H1 (cell line): ENCODE data around the gene CLIC3. TPM values are rescaled to one million over a fixed set of nuclear protein-coding genes. Genes with fewer than 3 reads are reported as not detected.

Experiments
- ASH2L ChIP-seq: fragments of 200-600, 300-600 bp; sonication (generic); IDR thresholded peaks from one replicate; pipeline ENCODE4 v1.7.1; 2017; ENCODE audit warnings: low read length
- JUN ChIP-seq: IDR thresholded peaks from 2 replicates; pipeline ENCODE4 v1.6.1; 2011; ENCODE audit warnings: low read depth, mild to moderate bottlenecking, improper control_type of control experiment, low read length
- PHF8 ChIP-seq: fragments of 200-600 bp; sonication (generic); conservative IDR thresholded peaks from 2 replicates; pipeline ENCODE4 v1.7.1; 2012; ENCODE audit warnings: low read depth, mild to moderate bottlenecking, inconsistent platforms, low read length, moderate library complexity
- RFX5 ChIP-seq: IDR thresholded peaks from 2 replicates; pipeline ENCODE4 v1.6.1; 2011; ENCODE audit warnings: low read depth, low read length, improper control_type of control experiment, borderline replicate concordance
- SIRT6 ChIP-seq: IDR thresholded peaks from one replicate; pipeline ENCODE4 v1.7.1; 2012; ENCODE audit warnings: low read length, inconsistent platforms
- SP1 ChIP-seq: IDR thresholded peaks from 2 replicates; pipeline ENCODE4 v1.6.1; 2011; ENCODE audit warnings: low read depth, low read length
- SRF ChIP-seq: IDR thresholded peaks from 2 replicates; pipeline ENCODE4 v1.6.1; 2011; ENCODE audit warnings: mild to moderate bottlenecking, low read depth, low read length, moderate library complexity
- TAF7 ChIP-seq: optimal IDR thresholded peaks from 2 replicates; pipeline ENCODE3; 2011; ENCODE audit warnings: low read depth, mild to moderate bottlenecking, inconsistent platforms, low read length, moderate library complexity, borderline replicate concordance
- polyA plus RNA-seq, 7 experiments: library from polyadenylated mRNA; depleted of rRNA in 3 of 7; stranded (reverse) in 5 of 7; unstranded in 2 of 7; fragments of >200 nt in 5 of 7; fragments of 200-250 nt in 2 of 7; gene quantifications; 1 replicate in 5 of 7; 2 replicates in 1 of 7; 4 replicates in 1 of 7; pipeline versions ENCODE4 v1.2.1 to v1.2.3, GENCODE V29; 2011 to 2013; ENCODE audit warnings: missing spikeins in 2 of 7, mixed read lengths in 2 of 7
- total RNA-seq: library from RNA; stranded (reverse); fragmentation: NEBNext Ultra II Directional; extraction: Animal tissue kit (Norgen Biotek cat#: 25700); gene quantifications from 2 replicates; pipeline ENCODE4 v1.2.1, GENCODE V29; 2021
- TF ChIP-seq, protein P1 (sequence below): fragments of 300-600 bp; sonication (generic); IDR thresholded peaks from 2 replicates; pipeline ENCODE4 v1.7.1; 2012; ENCODE audit warnings: low read length, moderate library complexity, mild to moderate bottlenecking, inconsistent platforms; ENCODE audit not compliant: insufficient replicate concordance
- TF ChIP-seq, protein P2 (sequence below): IDR thresholded peaks from 2 replicates; pipeline ENCODE4 v1.6.1; 2011; ENCODE audit warnings: low read depth, mild to moderate bottlenecking, low read length; ENCODE audit not compliant: insufficient read depth

Gene CLIC3
- total and polyA plus RNA-seq, 2 of the 8 experiments (the other 6 are each of a cell fraction or from before 2014, with no cell fraction given) = 0.12 TPM; not detected in 1

DNA sequence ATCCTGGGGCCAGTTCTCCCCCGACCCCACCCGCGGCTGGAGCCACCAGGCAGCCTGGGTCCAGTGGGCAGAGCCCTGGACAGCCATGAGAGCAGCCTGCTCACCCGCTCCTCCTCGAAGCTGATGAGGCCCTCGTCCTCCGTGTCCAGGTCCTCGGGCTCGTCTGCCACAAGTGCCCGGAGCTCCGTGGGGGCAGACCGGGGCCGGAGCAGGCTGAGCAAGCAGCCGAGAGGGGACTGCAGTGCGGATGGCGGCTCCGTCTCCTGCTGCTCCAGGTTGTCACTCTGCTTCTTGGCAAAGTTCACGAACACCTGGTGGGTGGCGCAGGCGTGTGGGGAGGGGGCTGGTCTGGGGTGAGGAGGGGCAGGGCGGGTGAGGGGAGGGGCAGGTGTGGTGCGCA lies 11.9 kb upstream of the CLIC3 start (continued):
- TF ChIP-seq, protein P1, sequence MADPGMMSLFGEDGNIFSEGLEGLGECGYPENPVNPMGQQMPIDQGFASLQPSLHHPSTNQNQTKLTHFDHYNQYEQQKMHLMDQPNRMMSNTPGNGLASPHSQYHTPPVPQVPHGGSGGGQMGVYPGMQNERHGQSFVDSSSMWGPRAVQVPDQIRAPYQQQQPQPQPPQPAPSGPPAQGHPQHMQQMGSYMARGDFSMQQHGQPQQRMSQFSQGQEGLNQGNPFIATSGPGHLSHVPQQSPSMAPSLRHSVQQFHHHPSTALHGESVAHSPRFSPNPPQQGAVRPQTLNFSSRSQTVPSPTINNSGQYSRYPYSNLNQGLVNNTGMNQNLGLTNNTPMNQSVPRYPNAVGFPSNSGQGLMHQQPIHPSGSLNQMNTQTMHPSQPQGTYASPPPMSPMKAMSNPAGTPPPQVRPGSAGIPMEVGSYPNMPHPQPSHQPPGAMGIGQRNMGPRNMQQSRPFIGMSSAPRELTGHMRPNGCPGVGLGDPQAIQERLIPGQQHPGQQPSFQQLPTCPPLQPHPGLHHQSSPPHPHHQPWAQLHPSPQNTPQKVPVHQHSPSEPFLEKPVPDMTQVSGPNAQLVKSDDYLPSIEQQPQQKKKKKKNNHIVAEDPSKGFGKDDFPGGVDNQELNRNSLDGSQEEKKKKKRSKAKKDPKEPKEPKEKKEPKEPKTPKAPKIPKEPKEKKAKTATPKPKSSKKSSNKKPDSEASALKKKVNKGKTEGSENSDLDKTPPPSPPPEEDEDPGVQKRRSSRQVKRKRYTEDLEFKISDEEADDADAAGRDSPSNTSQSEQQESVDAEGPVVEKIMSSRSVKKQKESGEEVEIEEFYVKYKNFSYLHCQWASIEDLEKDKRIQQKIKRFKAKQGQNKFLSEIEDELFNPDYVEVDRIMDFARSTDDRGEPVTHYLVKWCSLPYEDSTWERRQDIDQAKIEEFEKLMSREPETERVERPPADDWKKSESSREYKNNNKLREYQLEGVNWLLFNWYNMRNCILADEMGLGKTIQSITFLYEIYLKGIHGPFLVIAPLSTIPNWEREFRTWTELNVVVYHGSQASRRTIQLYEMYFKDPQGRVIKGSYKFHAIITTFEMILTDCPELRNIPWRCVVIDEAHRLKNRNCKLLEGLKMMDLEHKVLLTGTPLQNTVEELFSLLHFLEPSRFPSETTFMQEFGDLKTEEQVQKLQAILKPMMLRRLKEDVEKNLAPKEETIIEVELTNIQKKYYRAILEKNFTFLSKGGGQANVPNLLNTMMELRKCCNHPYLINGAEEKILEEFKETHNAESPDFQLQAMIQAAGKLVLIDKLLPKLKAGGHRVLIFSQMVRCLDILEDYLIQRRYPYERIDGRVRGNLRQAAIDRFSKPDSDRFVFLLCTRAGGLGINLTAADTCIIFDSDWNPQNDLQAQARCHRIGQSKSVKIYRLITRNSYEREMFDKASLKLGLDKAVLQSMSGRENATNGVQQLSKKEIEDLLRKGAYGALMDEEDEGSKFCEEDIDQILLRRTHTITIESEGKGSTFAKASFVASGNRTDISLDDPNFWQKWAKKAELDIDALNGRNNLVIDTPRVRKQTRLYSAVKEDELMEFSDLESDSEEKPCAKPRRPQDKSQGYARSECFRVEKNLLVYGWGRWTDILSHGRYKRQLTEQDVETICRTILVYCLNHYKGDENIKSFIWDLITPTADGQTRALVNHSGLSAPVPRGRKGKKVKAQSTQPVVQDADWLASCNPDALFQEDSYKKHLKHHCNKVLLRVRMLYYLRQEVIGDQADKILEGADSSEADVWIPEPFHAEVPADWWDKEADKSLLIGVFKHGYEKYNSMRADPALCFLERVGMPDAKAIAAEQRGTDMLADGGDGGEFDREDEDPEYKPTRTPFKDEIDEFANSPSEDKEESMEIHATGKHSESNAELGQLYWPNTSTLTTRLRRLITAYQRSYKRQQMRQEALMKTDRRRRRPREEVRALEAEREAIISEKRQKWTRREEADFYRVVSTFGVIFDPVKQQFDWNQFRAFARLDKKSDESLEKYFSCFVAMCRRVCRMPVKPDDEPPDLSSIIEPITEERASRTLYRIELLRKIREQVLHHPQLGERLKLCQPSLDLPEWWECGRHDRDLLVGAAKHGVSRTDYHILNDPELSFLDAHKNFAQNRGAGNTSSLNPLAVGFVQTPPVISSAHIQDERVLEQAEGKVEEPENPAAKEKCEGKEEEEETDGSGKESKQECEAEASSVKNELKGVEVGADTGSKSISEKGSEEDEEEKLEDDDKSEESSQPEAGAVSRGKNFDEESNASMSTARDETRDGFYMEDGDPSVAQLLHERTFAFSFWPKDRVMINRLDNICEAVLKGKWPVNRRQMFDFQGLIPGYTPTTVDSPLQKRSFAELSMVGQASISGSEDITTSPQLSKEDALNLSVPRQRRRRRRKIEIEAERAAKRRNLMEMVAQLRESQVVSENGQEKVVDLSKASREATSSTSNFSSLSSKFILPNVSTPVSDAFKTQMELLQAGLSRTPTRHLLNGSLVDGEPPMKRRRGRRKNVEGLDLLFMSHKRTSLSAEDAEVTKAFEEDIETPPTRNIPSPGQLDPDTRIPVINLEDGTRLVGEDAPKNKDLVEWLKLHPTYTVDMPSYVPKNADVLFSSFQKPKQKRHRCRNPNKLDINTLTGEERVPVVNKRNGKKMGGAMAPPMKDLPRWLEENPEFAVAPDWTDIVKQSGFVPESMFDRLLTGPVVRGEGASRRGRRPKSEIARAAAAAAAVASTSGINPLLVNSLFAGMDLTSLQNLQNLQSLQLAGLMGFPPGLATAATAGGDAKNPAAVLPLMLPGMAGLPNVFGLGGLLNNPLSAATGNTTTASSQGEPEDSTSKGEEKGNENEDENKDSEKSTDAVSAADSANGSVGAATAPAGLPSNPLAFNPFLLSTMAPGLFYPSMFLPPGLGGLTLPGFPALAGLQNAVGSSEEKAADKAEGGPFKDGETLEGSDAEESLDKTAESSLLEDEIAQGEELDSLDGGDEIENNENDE = no peak
- no peak for TF ChIP-seq ASH2L
- no peak for TF ChIP-seq JUN
- no peak for TF ChIP-seq SP1
- TF ChIP-seq PHF8 = no peak
- TF ChIP-seq SRF = no peak
- TF ChIP-seq RFX5 = no peak
- TF ChIP-seq, protein P2, sequence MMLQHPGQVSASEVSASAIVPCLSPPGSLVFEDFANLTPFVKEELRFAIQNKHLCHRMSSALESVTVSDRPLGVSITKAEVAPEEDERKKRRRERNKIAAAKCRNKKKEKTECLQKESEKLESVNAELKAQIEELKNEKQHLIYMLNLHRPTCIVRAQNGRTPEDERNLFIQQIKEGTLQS = no peak
- TF ChIP-seq TAF7 = no peak
- TF ChIP-seq SIRT6 = no peak
